GM19452 (cell line): ENCODE data around the gene NRL.
A peak's percentile ranks its signal among the peaks of the same experiment; 100 is the strongest.

ENCODE experiments used
- ATAC-seq: cut with Tn5 transposase; IDR thresholded peaks from one replicate; pipeline ENCODE4 v1.9.1; 2021; ENCODE audit not compliant: unreplicated experiment

NRL gene

DNA sequence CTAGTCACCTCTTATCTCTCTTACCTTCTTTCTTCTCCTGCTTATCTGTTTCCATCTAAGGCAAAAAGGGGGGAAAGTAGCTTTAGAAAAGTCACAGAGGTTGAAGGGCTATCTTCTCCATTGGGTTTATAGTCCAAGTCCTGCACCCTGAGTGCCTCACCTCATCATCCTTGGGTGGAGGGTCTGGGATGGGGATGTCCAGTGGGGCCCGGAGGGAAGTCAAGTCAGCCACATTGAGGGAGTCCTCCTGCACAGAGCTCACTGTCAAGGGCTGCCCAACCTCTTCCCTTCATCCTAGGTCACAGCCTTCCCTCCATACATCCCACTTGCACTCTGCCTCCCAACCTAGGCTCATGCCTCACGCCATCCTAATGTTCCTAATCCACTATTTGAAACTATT is 30.5 kb upstream of the NRL start:
- ATAC-seq = no peak

DNA sequence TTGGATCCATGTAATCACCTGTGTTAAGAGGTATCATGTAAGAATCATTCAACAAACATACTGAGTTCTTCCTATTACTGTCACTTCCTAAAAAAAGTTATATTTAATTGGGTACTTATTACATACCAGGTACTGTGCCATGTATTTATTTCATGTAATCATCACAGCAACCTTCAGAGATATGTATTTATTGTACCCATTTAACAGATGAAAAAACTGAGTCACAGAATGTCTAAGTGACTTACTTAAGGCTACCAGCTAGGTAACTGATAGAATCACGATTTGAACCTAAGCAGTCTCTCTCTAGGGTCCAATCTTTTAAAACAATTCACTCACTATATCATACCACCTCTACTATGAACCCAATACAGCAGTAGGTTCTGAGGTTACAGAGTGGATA is 29.7 kb upstream of the NRL start:
- ATAC-seq = no peak

DNA sequence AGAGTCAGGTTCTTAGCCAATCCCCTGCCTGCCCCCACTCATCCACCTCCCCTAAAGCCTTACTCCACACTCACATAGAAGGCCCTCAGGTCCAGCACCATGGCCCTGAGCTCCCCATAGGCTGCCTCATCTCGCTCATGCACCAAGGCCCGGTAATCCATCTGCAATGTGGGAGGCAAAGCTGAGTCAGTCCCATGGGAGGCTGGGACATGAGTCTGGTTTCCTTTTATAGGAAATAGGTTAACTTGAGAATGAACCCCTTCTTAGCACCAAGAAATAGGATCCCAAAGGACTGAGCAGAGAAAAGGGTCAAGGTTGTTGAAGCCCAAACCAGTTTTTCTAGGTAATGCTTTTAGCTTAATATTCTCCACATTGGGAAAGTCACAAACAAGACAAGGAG is 28.8 kb upstream of the NRL start:
- no peak for ATAC-seq

DNA sequence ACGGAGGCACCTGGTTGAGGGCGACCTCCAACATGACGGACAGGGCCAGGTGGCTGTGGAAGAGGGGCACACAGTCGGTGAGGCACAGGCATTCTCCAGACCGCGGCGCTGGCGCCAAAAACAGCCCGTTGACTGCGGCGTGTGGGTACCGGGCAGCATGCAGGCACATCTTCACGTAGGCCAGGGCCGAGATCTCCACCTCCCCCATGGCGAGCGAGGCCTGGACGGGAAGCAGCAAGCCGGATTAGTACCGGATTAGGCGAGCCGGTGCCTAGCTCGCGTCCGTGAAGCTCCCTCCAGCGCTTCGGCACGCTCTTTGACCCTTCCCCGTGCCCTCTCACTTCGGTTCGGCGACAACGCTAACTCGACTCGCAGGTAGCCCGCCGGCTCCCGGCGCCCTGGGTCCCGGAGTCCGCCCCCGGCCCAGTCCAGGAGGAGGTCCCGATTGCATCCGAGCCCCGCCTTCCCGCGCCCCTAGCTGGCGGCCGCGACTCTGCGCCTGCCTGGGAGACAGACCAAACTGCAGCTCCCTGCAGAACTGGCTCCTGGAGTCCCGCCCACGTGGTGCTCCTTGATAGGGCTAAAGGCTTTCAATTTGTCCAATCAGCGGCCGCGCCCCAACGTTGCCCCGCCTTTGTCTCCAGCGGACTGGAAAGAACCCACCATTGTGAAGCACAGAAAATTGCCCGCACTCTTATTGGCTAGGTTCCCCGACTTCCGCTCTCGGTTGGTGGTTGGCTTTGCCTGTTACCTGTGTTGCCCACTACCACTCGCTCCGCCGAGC is 26.5 kb upstream of the NRL start, which contains the start of gene EMC9:
EMC9 (minus strand) TSS at position 495 of the 784 bp plus-strand sequence; CDS start at position 208, 287 bp downstream.
- ATAC-seq = peak; percentile 82

DNA sequence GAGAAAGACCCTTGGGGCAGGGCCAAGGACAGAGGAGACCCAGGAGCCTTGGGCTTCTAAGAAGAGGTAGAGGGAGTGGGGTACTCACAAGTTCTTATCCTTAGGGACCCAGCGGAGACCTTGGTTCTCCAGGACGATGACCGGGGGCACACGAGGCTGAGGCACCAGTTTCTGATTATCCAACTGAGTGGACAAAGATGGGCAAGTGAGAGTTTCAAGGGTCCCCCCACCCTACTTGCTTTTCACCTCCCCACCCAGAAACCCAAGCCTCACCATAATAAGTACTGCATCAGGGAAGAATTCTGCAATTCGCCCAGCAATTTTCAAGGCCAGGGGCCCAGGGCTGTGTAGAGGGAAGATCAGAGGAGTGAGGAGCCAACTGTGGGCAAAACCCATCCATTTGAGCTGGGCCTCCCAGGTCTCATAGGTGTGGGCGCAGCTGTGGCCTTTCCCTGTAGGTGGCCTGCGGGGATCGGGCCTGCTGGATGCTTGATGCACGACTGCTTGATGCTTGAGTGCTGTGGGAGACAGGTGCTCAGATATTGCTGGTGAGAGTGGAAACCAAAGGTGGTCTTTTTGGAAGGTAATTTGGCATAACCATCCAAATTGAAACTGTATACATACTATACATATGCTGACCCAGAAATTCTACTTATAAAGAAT is 24.7 kb upstream of the NRL start:
- no peak for ATAC-seq

DNA sequence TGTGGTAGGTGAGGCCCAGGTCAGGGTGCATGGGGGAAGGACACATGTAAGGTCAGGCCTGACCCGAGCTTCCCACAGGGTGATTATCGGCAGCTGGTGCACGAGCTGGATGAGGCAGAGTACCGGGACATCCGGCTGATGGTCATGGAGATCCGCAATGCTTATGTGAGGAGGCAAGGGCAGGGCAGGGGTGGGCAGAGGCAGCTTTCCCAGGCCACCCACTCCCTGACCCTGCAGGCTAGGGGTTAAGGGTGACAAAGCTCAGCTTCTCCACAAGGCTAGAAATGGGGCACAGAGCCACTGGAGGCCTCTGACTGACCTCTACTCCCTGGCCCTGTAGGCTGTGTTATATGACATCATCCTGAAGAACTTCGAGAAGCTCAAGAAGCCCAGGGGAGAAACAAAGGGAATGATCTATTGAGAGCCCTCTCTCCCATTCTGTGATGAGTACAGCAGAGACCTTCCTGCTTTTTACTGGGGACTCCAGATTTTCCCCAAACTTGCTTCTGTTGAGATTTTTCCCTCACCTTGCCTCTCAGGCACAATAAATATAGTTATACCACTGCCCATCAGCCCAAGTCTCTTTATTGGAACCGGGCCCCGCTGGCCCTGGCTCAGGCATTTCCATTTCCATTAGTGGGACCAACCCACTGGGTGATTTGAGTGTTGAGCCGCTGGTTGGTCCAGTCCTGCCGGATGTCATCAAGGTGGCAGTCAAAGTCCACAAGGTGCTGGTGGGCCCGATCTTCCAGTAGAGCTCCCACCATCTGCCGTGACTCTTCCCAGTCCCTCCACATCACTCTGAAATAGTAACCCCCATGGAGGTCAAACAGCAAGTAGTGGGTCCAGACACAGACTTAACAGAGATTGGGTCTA is 23.9 kb upstream of the NRL start:
- ATAC-seq = no peak

DNA sequence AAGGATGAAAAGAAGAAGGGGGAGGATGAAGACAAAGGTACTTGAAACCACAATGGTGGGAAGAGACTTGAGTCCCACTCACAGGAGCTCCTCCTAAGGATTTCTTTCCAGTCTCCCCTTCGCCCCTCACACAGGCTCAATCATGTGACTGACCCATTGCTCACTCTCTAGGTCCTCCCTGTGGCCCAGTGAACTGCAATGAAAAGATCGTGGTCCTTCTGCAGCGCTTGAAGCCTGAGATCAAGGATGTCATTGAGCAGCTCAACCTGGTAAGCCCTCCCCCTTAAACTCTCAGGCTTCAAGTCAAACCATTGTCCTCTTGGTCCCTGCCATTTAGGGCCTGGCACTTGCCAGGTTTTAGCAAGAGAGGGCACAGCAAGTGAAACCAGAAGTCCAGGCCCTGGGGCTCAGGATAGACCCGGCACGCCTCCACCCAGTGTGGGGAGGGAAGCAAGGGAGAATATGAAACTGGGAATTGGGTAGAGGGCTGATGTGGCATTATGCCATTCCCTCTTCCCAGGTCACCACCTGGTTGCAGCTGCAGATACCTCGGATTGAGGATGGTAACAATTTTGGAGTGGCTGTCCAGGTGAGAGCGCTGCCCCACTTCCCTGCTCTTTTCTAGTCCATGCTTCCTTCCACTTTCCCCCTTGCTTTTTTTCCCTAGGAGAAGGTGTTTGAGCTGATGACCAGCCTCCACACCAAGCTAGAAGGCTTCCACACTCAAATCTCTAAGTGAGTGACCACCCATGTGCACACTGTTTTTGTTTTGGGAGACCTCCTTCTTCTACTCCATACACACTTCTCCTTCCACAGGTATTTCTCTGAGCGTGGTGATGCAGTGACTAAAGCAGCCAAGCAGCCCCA is 23.0 kb upstream of the NRL start:
- no peak for ATAC-seq

DNA sequence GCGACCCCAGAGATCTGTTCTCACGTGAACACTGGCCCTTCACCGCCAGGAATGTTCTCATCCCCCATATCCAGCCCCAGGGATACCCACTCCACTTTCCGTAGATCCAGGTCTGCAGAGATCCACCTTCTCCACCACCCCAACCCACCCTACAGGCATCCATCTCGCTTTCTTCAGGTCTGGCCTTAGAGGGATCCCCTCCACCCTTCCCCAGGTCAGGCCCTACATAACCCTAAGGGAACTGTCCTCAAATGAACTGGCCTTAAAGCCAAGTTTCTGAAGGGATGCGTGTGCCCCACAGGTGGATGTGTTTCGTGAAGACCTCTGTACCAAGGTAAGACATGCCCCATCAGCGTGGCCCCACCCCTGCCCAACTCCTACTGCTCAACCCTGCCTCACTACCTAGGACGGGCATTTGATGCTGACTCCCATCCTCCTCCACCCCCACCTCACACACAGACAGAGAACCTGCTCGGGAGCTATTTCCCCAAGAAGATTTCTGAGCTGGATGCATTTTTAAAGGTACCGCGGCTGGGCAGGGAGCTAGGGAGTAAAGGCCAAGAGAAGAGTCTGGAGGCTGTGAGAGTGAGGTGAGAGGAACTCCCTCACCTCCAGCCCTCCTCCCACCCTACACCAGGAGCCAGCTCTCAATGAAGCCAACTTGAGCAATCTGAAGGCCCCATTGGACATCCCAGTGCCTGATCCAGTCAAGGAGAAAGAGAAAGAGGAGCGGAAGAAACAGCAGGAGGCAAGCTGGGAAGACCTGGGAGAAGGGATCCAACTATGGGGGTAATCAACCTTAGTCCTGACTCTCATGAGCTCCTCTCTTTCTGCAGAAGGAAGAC is 22.2 kb upstream of the NRL start:
- ATAC-seq = no peak

DNA sequence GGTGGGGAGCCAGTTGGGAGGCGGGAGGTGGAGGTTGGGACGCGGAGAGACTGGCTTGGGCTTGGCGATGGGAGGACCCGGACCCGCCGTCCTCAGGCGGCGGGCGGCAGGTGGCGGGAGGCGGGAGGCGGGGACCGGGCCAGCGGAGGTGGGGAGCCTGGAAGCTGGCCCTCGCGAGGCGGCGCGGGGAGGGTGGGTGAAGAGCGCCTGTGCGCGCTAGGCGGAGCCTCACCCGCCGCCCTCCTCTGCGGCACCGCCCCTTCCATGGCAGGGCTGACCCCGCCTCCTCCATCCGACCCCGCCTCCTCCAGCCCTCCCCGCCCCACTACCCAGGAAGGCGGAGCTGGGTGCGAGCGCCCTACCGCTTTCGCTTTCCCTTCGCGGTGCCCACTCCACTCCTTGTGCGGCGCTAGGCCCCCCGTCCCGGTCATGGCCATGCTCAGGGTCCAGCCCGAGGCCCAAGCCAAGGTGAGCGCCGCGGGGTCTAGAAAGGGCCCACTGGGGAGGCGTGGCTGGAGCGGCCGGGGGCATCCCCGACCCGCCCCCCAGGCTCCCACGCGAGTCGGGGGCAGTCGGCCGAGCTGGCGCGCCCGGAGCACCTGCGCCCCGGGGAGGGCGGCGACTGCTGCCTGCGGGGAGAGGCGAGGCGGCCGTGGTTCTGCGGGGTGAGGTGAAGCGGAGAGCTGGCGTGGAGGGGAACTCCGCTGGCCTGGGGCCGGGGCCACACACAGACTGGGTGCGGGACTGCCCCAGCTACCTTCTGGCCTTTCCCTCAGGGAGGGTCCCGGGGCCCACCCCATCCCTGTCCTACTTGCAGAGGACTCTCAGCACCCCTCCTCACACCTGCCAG is 21.3 kb upstream of the NRL start, which contains the start of gene PSME1:
PSME1 (plus strand) TSS at position 361 of the 850 bp plus-strand sequence; CDS start at position 430, 69 bp downstream.
- ATAC-seq = peak; percentile 83

DNA sequence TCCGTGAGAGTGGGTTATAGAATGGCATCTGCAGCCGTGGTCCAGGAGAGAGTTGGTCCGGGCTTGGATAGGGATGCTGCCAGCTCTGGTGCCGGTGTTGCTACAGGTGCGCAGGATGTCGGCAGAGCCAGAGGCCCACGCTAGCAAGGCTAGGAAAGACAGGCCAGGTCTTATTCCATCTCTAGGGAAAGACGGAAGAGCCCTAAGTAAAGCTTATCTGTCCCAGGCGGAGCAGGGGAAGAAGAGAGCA is 20.8 kb upstream of the NRL start:
- ATAC-seq = peak; percentile 4

DNA sequence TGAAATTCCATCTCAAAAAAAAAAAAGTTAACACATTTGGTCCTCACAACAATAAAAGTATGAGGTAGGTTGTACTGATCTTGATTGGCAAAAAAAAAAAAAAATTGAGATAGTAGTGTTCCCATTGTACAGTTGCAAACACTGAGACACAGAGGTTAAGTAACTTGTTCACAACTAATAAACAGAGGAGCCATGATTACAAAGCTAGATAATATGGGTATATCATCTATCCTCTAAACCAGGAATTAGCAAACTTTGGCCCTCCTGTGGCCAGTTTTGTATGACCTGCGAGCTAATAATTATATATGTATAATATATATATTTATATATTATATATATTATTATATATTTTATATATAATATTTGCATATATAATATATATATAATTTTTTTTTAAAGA is 19.0 kb upstream of the NRL start:
- ATAC-seq = no peak

DNA sequence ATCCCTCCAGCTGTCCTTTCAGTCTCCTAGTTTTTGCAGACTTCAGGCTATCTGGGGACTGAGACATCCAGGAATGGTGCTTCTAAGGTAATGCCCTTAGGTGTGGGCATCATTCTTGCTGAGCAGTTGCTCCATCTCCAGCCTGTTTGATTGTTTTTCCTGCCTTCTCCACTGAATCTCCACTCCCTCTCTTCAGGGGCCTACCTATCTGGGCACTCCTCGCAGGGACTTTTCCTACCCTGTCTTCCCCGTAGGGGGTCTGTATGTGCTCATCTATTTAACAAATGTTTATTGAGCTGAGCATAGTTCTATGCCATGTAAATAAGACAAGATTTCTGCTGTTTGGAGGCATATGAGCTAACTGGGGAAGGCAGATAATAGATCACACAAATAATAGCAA is 18.2 kb upstream of the NRL start:
- no peak for ATAC-seq

DNA sequence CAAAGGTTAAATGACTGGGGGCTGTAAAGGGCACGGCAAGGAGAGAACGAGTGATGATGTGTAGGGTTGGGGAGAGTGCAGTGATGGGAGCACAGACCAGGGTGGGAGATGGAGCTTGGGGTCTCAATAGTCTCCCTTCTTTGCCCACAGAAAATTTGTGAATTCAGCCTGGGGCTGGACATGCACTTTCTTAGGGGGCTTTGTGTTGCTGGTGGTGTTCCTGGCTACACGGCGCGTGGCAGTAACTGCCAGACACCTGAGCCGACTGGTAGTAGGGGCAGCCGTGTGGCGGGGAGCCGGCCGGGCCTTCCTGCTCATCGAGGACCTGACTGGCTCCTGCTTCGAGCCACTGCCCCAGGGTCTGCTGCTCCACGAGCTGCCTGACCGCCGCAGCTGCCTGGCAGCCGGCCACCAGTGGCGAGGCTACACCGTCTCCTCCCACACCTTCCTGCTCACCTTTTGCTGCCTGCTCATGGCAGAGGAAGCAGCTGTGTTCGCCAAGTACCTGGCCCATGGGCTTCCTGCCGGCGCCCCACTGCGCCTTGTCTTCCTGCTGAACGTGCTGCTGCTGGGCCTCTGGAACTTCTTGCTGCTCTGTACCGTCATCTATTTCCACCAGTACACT is 17.4 kb upstream of the NRL start:
- no peak for ATAC-seq

DNA sequence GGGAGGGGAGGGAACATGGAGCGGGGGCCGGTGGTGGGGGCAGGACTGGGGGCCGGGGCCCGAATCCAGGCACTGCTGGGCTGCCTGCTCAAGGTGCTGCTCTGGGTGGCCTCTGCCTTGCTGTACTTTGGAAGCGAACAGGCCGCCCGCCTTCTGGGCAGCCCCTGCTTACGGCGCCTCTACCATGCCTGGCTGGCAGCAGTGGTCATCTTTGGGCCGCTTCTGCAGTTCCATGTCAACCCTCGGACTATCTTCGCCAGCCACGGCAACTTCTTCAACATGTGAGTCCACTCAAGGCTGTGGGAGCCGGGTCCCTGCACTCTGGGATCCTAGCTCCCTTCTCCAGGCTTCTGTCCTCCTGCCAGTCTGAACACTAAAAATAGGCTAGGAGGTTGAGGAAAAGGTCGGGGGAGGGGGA is 16.8 kb upstream of the NRL start:
- ATAC-seq = no peak

DNA sequence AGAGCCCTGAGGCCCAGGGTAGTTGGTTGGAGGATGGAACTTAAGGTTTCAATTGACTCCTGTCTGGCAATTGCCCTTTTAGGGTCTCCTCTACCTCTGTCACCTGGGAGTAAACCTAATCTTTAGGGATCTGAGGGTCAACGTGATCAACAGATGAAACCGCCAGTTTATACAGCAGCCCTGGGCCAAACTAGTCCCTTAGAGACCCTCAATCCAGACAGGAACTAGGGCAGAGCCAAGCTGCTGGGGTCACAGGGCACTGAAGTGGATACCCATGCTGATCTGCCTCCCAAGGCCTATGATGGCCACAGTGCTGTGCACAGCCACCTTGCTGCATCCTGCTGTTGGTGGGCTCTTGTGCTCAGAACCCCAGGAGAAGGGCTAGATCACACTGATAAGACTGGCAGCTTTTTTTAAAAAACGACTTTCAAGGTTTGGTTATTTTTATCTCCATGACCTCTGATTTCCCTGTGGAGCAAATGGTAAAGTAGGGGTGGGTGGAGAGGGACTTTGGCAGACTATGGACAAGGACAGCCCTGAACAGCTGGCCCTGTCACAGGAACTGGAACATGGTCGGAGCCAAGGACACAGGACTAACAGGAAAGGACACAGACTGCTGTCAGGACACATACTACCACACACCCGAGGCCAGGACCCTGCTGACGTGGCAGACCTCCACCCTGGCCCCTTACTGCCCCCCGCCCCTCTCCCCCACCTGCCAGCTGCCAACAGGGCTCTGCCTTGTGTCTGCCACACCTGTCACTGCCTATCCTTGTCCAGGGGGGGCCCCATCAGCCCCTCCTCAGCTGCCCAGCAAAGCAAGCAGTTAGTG is 16.2 kb upstream of the NRL start:
- ATAC-seq = no peak

DNA sequence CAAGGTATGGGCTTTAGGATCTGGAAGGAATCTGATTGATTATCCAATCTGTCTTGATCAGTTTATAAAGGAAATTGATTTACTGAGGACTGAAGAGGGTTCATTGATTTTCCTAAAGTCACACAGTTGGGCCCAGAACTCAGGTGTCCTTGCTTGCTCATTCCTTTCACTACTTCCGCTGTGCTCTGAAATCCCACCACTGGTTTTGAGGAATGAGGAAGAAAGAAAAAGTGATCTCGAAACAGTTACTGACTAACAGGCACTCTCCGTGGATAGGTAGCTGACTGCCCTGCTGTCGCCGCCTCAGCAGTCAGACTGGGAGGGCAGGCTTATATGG is 15.6 kb upstream of the NRL start, which contains the start of gene FITM1:
FITM1 (plus strand) TSS at position 280 of the 337 bp plus-strand sequence. CDS start 905 bp downstream, outside the sequence.
- ATAC-seq = no peak

DNA sequence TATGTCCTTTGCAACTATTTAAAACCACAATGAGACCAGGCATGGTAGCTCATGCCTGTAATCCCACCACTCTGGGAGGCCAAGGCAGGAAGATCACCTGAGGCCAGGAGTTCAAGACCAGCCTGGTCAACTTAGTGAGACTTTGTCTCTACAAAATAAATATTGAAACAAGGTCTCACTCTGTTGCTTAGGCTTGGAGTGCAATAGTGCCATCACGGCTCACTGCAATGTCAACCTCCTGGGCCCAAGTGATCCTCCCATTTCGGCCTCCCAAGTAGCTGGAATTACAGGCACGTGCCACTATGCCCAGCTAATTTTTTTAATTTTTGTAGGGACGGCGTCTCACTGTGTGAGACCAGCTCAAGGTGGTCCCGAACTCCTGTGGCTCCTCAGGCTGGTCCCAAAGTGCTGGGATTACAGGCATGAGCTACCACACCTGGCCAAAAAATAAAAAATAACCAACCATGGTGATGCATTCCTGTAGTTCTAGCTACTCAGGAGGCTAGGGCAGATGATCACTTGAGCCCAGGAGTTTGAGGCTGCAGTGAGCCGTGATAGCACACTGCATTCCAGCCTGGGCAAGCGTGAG is 14.8 kb upstream of the NRL start:
- ATAC-seq = no peak
